GM13977 (cell line): Measurements from ENCODE around the gene COP1.
"Not testable (repeated sequence)": the region's sequence is repeated elsewhere in the genome, so short reads cannot be mapped to it uniquely, and the experiment has no call there.

Source experiments
- DNase-seq: peaks from one replicate; pipeline ENCODE4 v3.0.0; 2012; ENCODE audit warnings: low spot score
- CTCF ChIP-seq: IDR thresholded peaks from 2 replicates; pipeline ENCODE4 v1.5.1; 2012; ENCODE audit warnings: mild to moderate bottlenecking, control low read depth; ENCODE audit not compliant: insufficient read depth; ENCODE audit errors: extremely low read depth, missing control alignments
- in situ Hi-C: fragments of 300-500 bp; cut with MboI; formaldehyde crosslinking; loops from one replicate; pipeline ENCODE4 v1.12.0; 2022; ENCODE audit warnings: low sequenced_read_pairs, low pct_unique_long_range_greater_than_20kb, mixed read lengths, inconsistent platforms; ENCODE audit not compliant: unreplicated experiment

Gene COP1

GRCh38 chr1:176043537-176043936 lies 163.5 kb downstream of the COP1 start:
- in situ Hi-C loops = no loop called here
- no peak for DNase-seq
- TF ChIP-seq CTCF = no peak

GRCh38 chr1:176033881-176034280 lies 173.2 kb downstream of the COP1 start:
- no peak for DNase-seq
- in situ Hi-C loops = no loop called here
- no peak for TF ChIP-seq CTCF

GRCh38 chr1:176033474-176033873 lies 173.6 kb downstream of the COP1 start:
- in situ Hi-C loops = no loop called here
- no peak for DNase-seq

GRCh38 chr1:176032040-176032645 lies 174.9 kb downstream of the COP1 start:
- no peak for TF ChIP-seq CTCF
- DNase-seq = no peak
- in situ Hi-C loops = no loop called here

More at GRCh38 chr1:176033474-176033873, 173.6 kb downstream of the COP1 start:
- TF ChIP-seq CTCF = no peak

GRCh38 chr1:176029609-176030008 lies 177.5 kb downstream of the COP1 start:
- DNase-seq = no peak
- TF ChIP-seq CTCF = no peak
- in situ Hi-C loops = no loop called here

GRCh38 chr1:176029155-176029554 lies 177.9 kb downstream of the COP1 start:
- no peak for DNase-seq
- in situ Hi-C loops = no loop called here
- TF ChIP-seq CTCF = no peak

- in situ Hi-C loops, DNase-seq: not testable (repeated sequence)
Measured at GRCh38 chr1:176027934-176028333, 179.2 kb downstream of the COP1 start.
